Astrocyte of the spinal cord (primary cell): ENCODE results near the gene YBX2.

Source experiments
- DNase-seq: peaks from one replicate; pipeline ENCODE4 v3.0.0; 2011; ENCODE audit warnings: low read depth, low spot score
- H3K4me3 ChIP-seq: 2 replicates; pipeline ENCODE4 v1.5.1; 2011; ENCODE audit warnings: low read depth, mild to moderate bottlenecking, low read length, moderate library complexity
- CTCF ChIP-seq: IDR thresholded peaks from 2 replicates; pipeline ENCODE4 v1.5.1; 2012; ENCODE audit warnings: low read depth, mild to moderate bottlenecking, low read length, inconsistent platforms
- in situ Hi-C: cut with HindIII; loops from 2 replicates; pipeline ENCODE4 v1.10.0; 2017; ENCODE audit warnings: low sequenced_read_pairs

The YBX2 gene

GRCh38 chr17:7290166-7290565, 4.3 kb downstream of the YBX2 start:
- DNase-seq, result no peak
- no peak for TF ChIP-seq CTCF
- H3K4me3 ChIP-seq, result no peak overlapping the region
- in situ Hi-C loops, result no loop called here

GRCh38 chr17:7289256-7290032, 5.0 kb downstream of the YBX2 start:
- no peak overlapping the region for H3K4me3 ChIP-seq
- no peak for DNase-seq
- in situ Hi-C loops, result no loop called here
- no peak for TF ChIP-seq CTCF

GRCh38 chr17:7285679-7286078, 8.8 kb downstream of the YBX2 start:
- in situ Hi-C loops, result no loop called here
- H3K4me3 ChIP-seq, result no peak overlapping the region
- DNase-seq, result no peak
- TF ChIP-seq CTCF, result no peak

GRCh38 chr17:7284911-7285310, 9.5 kb downstream of the YBX2 start:
- in situ Hi-C loops, result no loop called here
- no peak for TF ChIP-seq CTCF
- no peak overlapping the region for H3K4me3 ChIP-seq
- DNase-seq, result no peak

- no peak for DNase-seq
- H3K4me3 ChIP-seq, result no peak overlapping the region
- in situ Hi-C loops, result no loop called here
- TF ChIP-seq CTCF, result no peak
Measured at GRCh38 chr17:7283471-7284216, 10.8 kb downstream of the YBX2 start.

GRCh38 chr17:7282752-7283321, 11.6 kb downstream of the YBX2 start:
- no peak overlapping the region for H3K4me3 ChIP-seq
- DNase-seq, result no peak
- TF ChIP-seq CTCF, result no peak
- in situ Hi-C loops, result no loop called here
